Rectal smooth muscle tissue (tissue), 1 donor: Measurements from ENCODE around the gene EML2.
"Not testable (repeated sequence)": the region's sequence is repeated elsewhere in the genome, so short reads cannot be mapped to it uniquely, and the experiment has no call there.

Experiments used
- H3K27ac ChIP-seq: one replicate; pipeline ENCODE4 v1.7.0; 2013; ENCODE audit warnings: low read depth, low read length, inconsistent platforms
- H3K27me3 ChIP-seq: one replicate; pipeline ENCODE4 v1.7.0; 2013; ENCODE audit warnings: low read length; ENCODE audit not compliant: control insufficient read depth, insufficient read depth
- H3K36me3 ChIP-seq: one replicate; pipeline ENCODE4 v1.7.0; 2013; ENCODE audit warnings: low read length; ENCODE audit not compliant: control insufficient read depth, insufficient read depth
- H3K4me1 ChIP-seq: one replicate; pipeline ENCODE4 v1.7.0; 2013; ENCODE audit warnings: low read length; ENCODE audit not compliant: control insufficient read depth, insufficient read depth
- H3K4me3 ChIP-seq: one replicate; pipeline ENCODE4 v1.7.0; 2013; ENCODE audit warnings: low read length
- H3K9ac ChIP-seq: one replicate; pipeline ENCODE4 v1.7.0; 2013; ENCODE audit warnings: low read length

Gene EML2

GRCh38 chr19:45638930-45639729 is at the start of gene EML2:
Gene EML2, minus strand, starts transcription at chr19:45639397. Its CDS starts 21 bp downstream, at chr19:45639376.
- Histone ChIP-seq H3K9ac (peak within 1 kb of the TSS; percentile 35), H3K36me3 (no peaks in the 10 kb centered on the region), H3K4me1 (peaks cover 3% of the 10 kb centered on the region), H3K27me3 (no peaks in the 10 kb centered on the region), H3K27ac (no peak within 1 kb of the TSS), H3K4me3 (peak within 1 kb of the TSS; percentile 77)

- H3K4me1 ChIP-seq, result peaks cover 4% of the 10 kb centered on the region
- H3K27ac ChIP-seq, result no peak overlapping the region
- no peak overlapping the region for H3K9ac ChIP-seq
- no peaks in the 10 kb centered on the region for H3K27me3 ChIP-seq
- H3K36me3 ChIP-seq, result peaks cover 18% of the 10 kb centered on the region
- no peak overlapping the region for H3K4me3 ChIP-seq
Measured at GRCh38 chr19:45687599-45687998, 48.4 kb upstream of the EML2 start.

GRCh38 chr19:45685045-45685444 is 45.8 kb upstream of the EML2 start:
- H3K9ac ChIP-seq, H3K4me1 ChIP-seq, H3K27me3 ChIP-seq, H3K4me3 ChIP-seq, H3K27ac ChIP-seq: not testable (repeated sequence)
- H3K36me3 ChIP-seq, result peaks cover 18% of the 10 kb centered on the region

- H3K27me3 ChIP-seq, result peaks cover 3% of the 10 kb centered on the region
- H3K4me3 ChIP-seq, result no peak overlapping the region
- no peak overlapping the region for H3K27ac ChIP-seq
- H3K36me3 ChIP-seq, result peaks cover 12% of the 10 kb centered on the region
- no peak overlapping the region for H3K9ac ChIP-seq
- H3K4me1 ChIP-seq, result no peaks in the 10 kb centered on the region
Measured at GRCh38 chr19:45682908-45683307, 43.7 kb upstream of the EML2 start.

- Histone ChIP-seq H3K4me3 (no peak overlapping the region), H3K27me3 (peaks cover 7% of the 10 kb centered on the region), H3K4me1 (no peaks in the 10 kb centered on the region), H3K9ac (no peak overlapping the region), H3K27ac (no peak overlapping the region), H3K36me3 (peaks cover 4% of the 10 kb centered on the region)
Measured at GRCh38 chr19:45682117-45682516, 42.9 kb upstream of the EML2 start.

GRCh38 chr19:45681391-45682015 is 42.3 kb upstream of the EML2 start:
- peaks cover 3% of the 10 kb centered on the region for H3K36me3 ChIP-seq
- peak overlapping the region; percentile 64 for H3K4me3 ChIP-seq
- H3K27me3 ChIP-seq, result peaks cover 12% of the 10 kb centered on the region
- H3K27ac ChIP-seq, result no peak overlapping the region
- no peaks in the 10 kb centered on the region for H3K4me1 ChIP-seq
- H3K9ac ChIP-seq, result peak overlapping the region; percentile 49

- Histone ChIP-seq H3K27ac (no peak overlapping the region), H3K4me3 (peak overlapping the region; percentile 33), H3K36me3 (no peaks in the 10 kb centered on the region), H3K27me3 (peaks cover 15% of the 10 kb centered on the region), H3K9ac (no peak overlapping the region), H3K4me1 (no peaks in the 10 kb centered on the region)
Measured at GRCh38 chr19:45677351-45678230, 38.4 kb upstream of the EML2 start.

- Histone ChIP-seq H3K36me3 (no peaks in the 10 kb centered on the region), H3K4me3 (peak overlapping the region; percentile 1), H3K9ac (no peak overlapping the region), H3K4me1 (no peaks in the 10 kb centered on the region), H3K27me3 (peaks cover 15% of the 10 kb centered on the region), H3K27ac (no peak overlapping the region)
Measured at GRCh38 chr19:45676851-45677263, 37.7 kb upstream of the EML2 start.

GRCh38 chr19:45674946-45675345 is 35.7 kb upstream of the EML2 start:
- peaks cover 27% of the 10 kb centered on the region for H3K27me3 ChIP-seq
- H3K27ac ChIP-seq, result no peak overlapping the region
- no peak overlapping the region for H3K9ac ChIP-seq
- no peaks in the 10 kb centered on the region for H3K36me3 ChIP-seq
- no peak overlapping the region for H3K4me3 ChIP-seq
- no peaks in the 10 kb centered on the region for H3K4me1 ChIP-seq

- H3K9ac ChIP-seq, result no peak overlapping the region
- H3K4me3 ChIP-seq, result peak overlapping the region; percentile 21
- H3K27ac ChIP-seq, result no peak overlapping the region
- no peaks in the 10 kb centered on the region for H3K4me1 ChIP-seq
- no peaks in the 10 kb centered on the region for H3K36me3 ChIP-seq
- peaks cover 31% of the 10 kb centered on the region for H3K27me3 ChIP-seq
Measured at GRCh38 chr19:45670670-45671453, 31.7 kb upstream of the EML2 start.

GRCh38 chr19:45668342-45668871 is 29.2 kb upstream of the EML2 start:
- no peak overlapping the region for H3K9ac ChIP-seq
- no peaks in the 10 kb centered on the region for H3K36me3 ChIP-seq
- H3K27ac ChIP-seq, result no peak overlapping the region
- no peaks in the 10 kb centered on the region for H3K4me1 ChIP-seq
- H3K4me3 ChIP-seq, result peak overlapping the region; percentile 43
- peaks cover 31% of the 10 kb centered on the region for H3K27me3 ChIP-seq
